Retinal pigment epithelial cell (primary cell): ENCODE results near the gene SMPD2.

Source experiments
- DNase-seq: peaks from one replicate; pipeline ENCODE4 v3.0.0-alpha.2; 2010; ENCODE audit warnings: low read depth
- H3K4me3 ChIP-seq: 2 replicates; pipeline ENCODE4 v1.5.1; 2011; ENCODE audit warnings: mild to moderate bottlenecking, low read length, control low read depth, moderate library complexity
- CTCF ChIP-seq: conservative IDR thresholded peaks from 2 replicates; pipeline ENCODE4 v1.5.1; 2011; ENCODE audit warnings: low read depth, low read length, control low read depth, inconsistent platforms

Gene SMPD2

GRCh38 chr6:109478841-109479624, 38.5 kb downstream of the SMPD2 start:
- DNase-seq: no peak
- peak overlapping the region; percentile 16 for H3K4me3 ChIP-seq
- TF ChIP-seq CTCF: no peak

- no peak overlapping the region for H3K4me3 ChIP-seq
- no peak for TF ChIP-seq CTCF
Observed at GRCh38 chr6:109480993-109481480, 40.5 kb downstream of the SMPD2 start.

GRCh38 chr6:109482905-109483734, 42.6 kb downstream of the SMPD2 start, which contains the start of gene ZBTB24:
Gene ZBTB24 (minus strand): TSS chr6:109483219. CDS start chr6:109482026, 1,193 bp downstream.
- H3K4me3 ChIP-seq: peak within 1 kb of the TSS; percentile 66
- peak; percentile 48 for DNase-seq
- TF ChIP-seq CTCF: no peak

More at GRCh38 chr6:109480993-109481480, 40.5 kb downstream of the SMPD2 start:
- DNase-seq: no peak

- no peak for TF ChIP-seq CTCF
- no peak for DNase-seq
- H3K4me3 ChIP-seq: peak overlapping the region; percentile 42
Observed at GRCh38 chr6:109483735-109484057, 43.2 kb downstream of the SMPD2 start.

- no peak for DNase-seq
- TF ChIP-seq CTCF: no peak
- no peak overlapping the region for H3K4me3 ChIP-seq
Observed at GRCh38 chr6:109484122-109484521, 43.6 kb downstream of the SMPD2 start.

- TF ChIP-seq CTCF: no peak
- no peak for DNase-seq
Observed at GRCh38 chr6:109485266-109485935, 44.9 kb downstream of the SMPD2 start.

More at GRCh38 chr6:109485266-109485935, 44.9 kb downstream of the SMPD2 start:
- no peak overlapping the region for H3K4me3 ChIP-seq
